HG02759 (cell line): Measurements from ENCODE around the gene RASAL1.
"Not testable (repeated sequence)": the region's sequence is repeated elsewhere in the genome, so short reads cannot be mapped to it uniquely, and the experiment has no call there.

Experiments used
- ATAC-seq: cut with Tn5 transposase; IDR thresholded peaks from one replicate; pipeline ENCODE4 v1.9.1; 2021; ENCODE audit warnings: mild to moderate bottlenecking, moderate library complexity; ENCODE audit not compliant: unreplicated experiment

RASAL1 gene

DNA sequence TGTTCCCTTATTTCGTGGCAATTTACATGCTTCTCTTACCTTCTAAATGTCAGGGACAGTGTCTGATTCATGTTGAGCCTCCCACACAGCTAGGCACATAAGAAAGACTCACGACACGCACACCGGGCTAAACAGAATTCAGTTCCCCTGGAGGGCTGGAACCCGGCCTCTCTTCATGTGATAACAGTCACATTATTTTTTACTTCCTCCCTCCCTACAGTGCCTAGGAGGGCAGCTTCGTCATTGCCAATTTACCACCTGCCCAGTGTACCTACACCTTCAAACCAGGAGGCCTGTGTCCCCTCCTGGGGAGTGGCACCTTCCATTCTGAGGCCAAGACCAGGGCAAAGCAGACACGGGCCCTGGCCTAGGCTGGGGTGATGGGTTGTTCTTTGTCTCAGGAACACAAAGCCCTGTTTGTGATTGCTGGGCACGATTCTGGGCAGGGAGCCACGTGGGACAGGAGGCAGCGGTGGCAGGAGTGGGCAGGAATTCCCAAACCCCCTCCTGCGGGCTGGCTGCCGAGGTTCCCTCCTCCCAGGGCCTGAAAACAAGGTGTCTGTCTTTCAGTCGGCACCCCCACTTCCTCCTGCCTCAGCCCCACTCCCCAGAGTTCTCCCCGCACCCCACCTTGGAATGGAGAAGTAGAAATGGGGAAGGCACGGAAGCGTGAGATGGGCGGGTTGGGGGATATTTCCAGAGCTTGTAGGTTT, 6.8 kb upstream of the RASAL1 start:
- ATAC-seq, result no peak

DNA sequence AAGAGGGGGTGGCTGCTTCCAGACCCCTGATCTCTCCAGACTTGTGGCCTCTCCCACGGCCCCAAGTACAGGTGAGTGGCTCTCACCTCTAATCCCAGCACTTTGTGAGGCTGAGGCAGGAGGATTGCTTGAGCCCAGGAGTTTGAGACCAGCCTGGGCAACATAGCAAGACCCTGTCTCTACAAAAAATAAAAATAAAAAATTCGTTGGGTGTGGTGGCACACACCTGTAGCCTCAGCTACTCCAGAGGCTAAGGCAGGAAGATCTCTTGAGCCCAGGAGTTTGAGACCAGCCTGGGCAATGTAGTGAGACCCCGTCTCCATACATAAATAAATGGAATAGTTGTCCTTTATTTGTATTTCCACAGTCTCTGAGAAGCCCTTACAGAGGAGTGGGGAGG, 6.2 kb upstream of the RASAL1 start:
- ATAC-seq, result not testable (repeated sequence)

DNA sequence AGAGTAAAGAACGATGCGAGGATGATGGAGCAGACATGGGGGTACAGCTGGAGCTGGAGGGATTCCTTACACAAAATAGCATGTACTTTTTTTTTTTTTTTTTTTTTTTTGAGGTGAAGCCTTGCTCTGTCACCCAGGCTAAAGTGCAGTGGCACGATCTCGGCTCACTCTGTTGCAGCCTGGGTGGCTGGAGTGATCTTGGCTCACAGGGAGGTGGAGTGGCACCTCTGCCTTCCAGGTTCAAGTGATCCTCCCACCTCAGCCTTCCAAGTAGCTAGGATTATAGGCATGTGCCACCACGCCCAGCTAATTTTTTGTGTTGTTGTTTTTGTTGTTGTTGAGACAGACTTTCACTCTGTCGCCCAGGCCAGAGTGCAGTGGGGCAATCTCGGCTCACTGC, 5.1 kb upstream of the RASAL1 start:
- no peak for ATAC-seq

DNA sequence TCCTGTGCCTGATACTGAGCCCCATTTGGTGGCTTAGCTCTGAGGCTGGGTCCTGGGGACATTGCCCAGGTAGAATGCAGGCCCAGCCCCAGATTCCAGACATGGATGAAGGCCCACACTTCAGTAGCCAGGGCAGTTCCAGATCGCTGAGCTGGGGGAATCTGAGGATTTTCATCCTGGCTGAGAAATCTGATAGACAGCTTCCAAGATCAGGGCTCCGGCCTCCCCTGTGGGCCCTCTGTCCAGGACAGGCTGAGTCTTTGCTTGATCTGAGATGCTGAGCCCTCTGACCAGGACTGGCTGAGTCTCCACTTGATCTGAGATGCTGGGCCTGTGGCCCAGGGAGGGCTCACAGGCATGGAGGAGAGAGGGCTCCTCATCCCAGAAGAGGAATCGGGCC, 3.3 kb upstream of the RASAL1 start:
- no peak for ATAC-seq

DNA sequence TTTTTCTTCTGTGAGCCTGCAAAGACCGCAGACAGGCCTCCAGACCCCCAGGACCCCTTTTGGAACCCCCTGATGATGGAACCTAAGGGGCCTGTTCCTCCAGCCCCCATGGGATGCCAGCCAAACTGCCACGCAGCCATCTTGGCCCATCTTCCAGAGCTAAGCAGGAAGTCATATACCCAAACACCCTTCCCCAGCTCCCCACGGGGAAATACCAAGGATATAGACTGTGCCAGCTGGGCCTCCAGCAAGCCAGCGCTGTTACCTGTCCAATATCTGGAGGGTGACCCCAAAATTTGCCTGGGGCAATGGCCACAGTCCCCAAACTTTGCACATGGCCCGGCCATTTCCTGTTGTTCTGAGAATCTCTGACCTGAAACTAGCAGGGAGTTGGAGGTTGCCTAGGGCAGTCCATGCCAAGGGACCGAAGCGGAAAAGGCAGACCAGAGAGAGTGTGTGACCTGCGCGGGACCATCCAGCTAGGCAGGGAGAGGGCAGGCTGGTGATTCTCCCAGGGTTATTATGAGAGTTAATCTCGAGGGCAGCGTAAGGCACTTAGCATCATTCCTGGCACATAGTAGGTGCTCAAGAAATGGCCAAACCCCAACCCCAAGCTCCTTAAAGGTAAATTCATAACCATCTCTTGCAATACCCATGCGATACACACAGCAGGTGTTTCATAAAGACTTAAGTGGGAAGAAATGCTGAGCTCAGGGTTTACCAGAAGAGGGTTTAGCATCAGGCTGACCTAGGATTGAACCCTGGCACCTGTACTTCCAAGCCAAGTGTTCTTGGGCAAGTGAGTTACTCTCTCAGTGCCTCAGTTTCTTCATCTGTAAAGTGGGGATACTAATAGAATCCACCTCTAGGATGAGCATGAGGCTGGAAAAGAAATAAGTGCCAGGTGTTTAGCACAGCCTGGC, 2.6 kb upstream of the RASAL1 start:
- no peak for ATAC-seq

DNA sequence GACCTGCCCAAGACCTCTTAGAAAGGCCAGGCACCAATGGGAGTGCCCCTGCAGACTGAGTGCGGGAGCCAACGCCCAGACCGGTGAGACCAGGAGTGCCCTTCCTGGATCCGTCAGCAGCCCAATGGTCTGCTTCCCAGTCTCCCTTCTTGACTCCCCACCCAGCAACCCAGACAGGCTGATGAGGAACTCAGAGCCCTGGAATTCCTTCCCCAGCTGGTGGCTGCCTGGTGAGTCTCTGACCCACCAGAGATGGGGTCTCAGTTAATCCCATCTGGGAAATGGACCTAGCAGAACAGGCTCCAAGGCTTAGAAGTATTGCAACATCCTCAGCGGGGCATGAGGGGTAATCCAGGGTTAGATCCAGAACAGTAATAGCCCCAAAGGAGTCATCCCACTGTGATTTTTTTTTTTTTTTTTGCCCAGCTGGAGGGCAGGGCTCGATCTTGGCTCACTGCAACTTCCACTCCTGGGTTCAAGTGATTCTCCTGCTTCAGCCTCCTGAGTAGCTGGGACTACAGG, 1.5 kb upstream of the RASAL1 start:
- no peak for ATAC-seq

DNA sequence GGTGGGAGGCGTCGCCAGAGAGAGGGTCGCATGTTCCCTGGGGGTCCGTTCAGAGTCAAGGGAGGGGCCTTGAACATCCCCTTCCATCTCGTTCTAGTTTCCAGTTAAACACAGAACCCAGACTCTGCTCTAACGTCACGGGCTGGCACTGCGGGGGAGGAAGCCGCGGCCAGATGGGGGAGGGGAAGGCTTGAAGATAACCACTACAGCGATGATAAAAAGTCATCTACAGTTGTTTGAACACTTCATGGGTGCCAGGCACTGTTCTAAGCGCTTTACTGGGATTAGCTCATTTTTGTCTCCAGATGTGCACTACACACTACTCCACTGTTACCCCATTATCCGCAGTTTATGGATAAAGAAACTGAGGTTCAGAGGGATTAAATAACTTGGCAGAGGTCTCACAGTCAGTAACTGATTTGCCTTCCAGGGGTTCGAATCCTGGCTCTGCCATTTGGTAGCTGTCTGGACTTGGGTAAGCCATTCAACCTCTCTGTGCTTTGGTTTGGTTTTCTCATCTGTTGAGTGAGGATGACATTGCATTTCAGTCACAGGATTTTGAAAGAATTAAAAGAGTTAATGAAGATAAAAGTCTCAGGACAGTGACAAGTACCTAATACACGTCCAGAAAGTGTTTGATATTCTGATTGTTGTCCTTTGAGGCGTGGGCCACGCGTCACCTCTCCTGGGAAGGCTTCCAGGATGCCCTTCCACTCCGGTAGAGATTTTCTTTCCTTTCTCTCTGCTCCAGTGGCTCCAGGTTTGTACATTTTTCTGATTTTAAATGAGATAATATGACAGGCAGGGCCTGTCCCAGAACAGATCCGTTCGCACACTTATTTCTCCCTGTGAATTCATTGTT, 798 bp upstream of the RASAL1 start:
- no peak for ATAC-seq

DNA sequence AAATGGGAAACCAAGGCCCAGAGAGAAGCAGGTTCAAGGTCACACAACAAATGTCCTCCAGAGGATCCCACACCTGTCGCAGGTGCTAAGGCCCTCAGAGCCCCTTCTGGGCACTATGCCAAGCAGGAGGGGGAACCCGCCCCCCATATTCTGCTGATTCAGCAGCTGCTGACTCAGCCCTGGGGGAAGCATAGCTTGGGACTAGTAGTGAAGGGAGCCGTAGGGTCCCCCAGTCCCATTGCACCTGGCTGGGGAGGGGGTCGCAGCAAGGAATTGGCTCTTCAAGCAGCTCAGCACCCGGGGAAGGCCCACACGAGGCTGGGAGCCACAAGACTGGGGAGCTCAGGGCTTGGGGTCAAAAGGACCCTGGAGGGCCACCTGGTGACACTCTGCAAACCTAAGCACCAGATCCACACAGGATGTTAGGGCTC, 1.0 kb downstream of the RASAL1 start:
- ATAC-seq, result no peak

DNA sequence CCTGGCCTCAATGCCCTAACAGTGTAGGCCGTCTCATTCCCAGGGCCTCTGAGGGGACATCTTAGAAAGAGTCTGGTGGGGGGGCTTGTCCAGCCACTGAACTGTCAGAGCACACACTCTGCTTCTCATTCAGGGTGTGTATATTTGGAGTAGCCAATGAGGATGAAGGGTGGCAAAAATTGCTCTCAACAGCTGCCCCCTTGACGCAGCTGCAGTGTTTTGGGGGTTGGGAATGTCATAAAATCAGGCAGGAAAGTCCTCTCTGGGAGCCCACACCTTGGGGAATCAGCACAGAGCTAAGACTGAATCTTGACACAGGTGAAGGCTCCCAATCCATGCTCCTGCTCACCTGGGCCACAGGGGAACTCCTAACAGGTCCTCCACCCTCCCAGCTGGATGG, 1.5 kb downstream of the RASAL1 start:
- no peak for ATAC-seq

DNA sequence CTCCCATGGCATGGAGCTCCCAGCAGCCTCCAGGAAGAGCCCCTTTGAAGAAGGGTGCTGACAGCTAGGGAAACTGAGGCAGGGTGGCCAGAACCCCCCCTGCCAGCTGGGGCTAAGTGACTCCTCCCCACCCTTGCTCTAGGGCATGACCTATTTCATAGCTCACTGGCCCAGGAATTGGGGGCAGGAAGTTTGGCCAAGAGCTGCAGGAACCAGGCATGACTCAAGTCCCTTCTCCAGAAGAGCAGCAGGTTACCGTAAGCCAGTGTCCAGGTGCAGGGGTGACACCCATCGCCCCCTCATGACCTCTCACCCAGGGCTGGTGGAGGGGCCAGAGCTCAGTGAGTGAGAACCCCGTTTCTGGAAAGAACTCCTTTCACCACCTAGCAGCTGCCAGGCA, 1.9 kb downstream of the RASAL1 start:
- ATAC-seq, result no peak

DNA sequence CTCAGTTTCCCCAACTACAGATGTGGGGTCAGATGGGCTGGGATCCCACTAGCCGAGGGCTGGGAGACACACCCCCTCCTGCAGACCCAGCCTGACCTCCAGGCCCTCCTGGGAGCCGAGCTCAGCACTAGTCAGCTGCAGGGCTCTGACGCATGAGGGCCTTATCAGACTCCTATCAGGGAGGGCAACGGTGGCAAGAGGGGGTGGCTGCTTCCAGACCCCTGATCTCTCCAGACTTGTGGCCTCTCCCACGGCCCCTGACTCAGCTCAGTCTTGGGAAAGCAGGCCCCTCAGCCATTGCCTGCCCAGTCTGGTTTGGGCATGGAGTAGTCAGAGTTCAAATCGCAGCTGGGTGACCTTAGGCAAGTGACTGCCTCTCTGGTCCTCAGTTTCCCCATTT, 2.5 kb downstream of the RASAL1 start:
- no peak for ATAC-seq

DNA sequence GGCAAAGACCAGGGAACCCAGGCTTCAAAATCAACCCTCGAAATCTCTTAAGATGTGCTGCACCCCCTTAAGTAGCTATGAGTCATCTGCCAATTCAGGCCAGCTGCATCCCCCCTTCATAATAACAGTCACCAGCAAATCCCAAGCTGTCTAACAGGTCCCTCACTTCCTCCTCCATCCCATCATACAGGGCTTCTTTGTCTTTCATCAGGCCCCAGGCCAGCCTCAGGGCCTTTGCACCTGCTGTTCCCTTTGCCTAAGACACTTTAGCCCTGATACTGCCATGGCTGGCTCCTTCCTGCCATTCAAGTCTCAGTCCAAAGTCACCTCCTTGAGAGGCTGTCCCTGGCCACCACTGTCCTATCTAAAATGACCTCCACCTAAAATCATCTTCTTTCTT, 4.0 kb downstream of the RASAL1 start:
- ATAC-seq, result no peak

DNA sequence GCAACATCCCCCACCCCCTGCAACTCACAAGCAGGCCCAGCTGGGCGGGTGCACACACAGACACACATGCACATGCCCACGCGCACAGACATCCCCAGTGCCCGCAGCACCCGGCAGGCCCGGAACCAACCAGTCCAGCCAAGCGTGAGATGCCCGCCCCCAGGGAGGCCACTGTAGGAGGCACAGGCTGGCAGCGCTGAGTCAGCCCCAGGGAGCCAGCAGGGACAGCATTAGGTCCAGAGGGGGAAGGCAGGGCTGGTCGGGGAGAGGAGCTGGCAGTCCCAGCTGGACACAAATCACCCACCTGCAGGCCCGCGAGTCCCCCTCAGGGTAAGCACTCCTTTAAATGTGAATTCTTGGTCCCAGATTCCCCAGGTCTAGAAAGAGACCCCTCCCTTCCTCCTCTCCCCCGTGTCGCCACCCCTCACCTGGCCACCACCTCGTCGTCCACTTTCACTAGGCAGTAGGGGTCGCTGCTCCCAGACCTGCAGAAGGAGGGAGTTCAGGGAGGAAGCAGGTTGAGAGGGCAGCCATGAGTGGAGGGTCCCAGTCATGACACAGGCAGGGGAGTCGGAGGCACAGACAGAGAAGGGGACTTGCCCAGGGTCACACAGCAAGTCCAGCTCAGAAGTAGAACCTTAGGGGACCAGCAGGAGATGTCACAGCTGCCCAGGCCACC, 5.0 kb downstream of the RASAL1 start:
- no peak for ATAC-seq

DNA sequence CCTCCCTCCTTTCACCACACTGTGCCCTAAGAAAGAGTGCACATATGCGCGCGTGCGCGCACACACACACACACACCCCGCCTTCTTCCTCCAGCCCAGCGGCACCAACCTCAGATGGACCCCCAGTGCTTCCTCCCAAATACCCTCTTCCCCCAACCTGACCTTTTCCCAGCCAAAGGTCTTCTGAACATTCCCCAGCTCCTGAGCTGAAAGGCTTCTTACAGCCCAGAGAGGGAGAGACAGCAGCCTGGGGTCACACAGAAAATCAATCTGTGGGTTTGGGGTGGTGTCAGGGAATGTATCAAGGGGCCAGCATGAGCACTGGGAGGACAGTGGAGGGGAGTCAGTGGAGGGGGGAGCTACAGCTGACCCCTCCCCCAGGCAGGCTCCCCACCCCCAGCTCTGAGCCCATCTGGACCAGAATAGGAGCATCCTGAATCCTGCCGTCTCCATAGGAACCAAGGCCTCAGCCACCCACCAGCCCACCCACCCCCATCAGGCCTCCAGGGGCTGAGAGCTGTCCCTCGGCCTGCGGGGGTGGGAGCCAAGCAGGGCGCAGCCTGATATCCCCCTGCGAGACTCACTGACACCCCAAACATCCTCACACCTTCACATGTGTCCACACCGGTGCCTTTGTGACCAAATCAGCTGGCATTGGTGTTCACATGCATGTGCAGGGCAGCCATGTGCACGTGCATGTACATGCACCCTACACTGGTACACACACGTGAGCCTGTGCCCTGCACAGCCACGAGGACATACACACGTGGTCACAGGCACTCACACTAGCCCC, 5.7 kb downstream of the RASAL1 start:
- no peak for ATAC-seq

DNA sequence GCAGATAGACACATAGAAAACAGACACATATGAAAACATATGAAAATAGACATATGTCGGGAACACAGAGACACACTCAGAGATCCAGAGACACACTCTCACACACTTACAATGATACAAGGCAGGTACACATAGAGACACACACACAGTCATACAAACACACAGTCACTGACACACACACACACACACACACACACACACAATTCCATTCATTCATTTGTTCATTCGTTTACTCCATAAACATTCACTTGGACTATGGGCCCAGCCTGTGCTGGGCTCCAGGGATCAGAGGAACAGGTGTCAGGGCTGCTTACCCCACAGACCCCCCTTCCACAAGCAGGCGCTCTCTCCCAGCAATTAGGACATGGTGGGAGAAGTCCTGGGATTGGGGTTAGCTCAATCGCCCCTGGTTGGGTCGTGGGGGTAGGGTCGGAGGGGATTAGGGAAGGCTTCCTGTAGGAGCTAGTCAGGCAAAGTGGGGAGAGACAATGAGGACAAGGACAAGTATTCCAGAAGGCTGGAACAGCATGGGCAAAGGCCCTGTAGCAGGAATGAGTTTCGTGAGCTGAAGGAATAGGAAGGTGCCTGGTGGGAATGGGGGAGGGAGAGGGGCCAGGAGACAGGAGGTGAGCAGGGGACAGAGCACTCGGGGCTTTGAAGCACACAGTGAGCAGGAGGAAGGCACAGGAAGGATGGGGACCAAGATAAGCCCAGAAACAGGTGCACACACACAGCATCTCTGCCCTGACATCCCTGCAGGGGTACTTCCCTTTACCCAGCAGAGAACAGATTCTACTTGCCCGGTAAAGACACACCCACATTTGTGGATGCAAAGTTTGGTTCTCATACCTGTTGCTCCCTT, 6.5 kb downstream of the RASAL1 start:
- ATAC-seq, result no peak

DNA sequence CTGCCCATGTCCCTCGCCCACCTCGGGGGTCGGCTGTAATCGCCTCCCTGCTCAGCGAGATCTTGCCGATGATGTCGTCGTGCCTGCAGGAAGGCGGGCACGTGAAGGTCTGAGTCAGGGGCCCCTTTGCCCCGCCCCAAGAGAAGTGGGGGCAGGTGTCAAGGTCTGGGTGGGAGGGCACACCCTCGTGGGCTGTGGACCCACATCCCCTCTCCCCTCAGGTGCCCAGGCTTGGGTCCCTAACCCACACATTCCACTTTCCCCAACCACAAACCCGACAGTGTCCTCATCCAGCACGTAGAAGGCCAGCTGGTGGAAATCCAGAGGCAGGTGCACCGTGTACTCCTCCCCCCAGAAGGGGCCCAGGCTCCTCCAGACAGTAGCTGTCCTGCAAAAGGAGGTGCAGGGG, 7.8 kb downstream of the RASAL1 start:
- no peak for ATAC-seq

DNA sequence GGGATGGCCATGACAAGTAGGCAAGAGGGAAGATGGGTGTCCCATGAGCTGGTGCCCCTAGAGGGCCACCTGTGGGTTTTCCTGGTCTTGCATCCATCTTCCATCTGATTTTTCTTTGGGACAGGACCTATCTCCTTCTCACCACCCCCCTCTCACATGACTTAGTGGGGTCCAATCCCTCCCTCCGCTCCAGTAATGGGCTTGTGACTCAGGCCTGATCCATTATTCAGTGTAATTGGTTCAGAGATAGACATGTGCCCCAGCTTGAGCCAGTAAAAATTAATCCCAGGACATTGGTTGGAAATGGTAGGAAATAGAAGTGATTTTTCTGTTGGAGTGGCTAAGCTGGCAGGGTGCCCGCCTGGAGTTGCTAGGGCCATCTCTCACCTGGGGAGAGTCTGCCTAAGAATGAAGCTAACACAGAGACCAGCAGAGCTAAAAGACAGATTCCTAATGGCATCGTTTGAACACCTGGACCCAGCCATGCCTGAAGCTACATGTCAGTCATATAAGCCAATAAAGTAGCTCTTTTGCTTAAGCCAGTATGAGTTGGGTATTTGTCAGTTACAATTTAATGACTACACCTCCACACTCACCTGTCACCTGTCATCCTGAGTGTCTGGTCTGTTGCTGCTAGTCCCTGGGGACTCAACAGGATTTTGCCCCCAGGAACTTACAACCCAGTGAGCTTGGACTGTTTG, 14.7 kb downstream of the RASAL1 start:
- ATAC-seq, result no peak

DNA sequence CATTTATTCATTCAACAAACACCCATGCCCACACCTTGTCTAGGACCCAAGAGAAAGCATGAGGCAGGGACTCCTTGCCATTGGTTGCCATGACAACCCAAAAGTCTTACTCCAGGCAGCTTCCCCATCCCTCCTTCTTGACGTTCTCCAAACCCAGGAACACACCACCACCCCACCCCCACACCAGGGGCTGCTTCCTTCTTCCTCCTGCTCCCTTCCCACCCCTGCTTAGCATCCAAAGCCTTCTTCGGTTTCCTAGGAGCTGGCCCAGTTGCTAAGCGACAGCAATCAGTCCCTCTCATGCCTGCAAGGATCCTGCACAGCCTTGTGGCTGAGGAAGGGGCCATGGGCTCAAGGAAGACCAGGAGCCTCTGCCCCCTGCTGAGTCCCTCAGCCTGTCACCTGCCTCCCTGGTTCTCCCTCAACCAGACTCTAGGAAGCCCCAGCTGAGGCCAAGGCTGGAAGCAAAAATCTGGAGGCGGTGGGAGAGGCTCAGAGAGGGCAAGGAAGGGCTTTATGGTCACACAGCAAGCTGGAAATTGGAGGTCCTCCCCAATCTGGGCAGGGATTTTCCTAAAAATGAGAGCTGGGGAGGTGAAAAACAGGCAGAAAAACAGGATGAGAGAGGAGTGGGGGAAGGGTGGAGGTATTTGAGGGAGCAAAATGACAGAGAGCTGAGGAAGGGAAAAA, 15.4 kb downstream of the RASAL1 start:
- ATAC-seq, result no peak
